KOPT-K1 (cell line): ENCODE results near the gene PPM1H.

Experiments used
- H3K27ac ChIP-seq: fragments of 200-600 bp; sonication (generic); 2 replicates; pipeline ENCODE4 v1.5.1; 2016; ENCODE audit warnings: antibody characterized with exemption, mild to moderate bottlenecking, low read depth, low read length; ENCODE audit not compliant: poor library complexity, severe bottlenecking
- H3K36me3 ChIP-seq: fragments of 200-600 bp; sonication (generic); 2 replicates; pipeline ENCODE4 v1.5.1; 2017; ENCODE audit warnings: antibody characterized with exemption, mild to moderate bottlenecking, low read length, moderate library complexity; ENCODE audit not compliant: insufficient read depth
- H3K9me3 ChIP-seq: fragments of 200-600 bp; sonication (generic); 2 replicates; pipeline ENCODE4 v1.5.1; 2017; ENCODE audit warnings: antibody characterized with exemption, low read length, mild to moderate bottlenecking; ENCODE audit not compliant: insufficient read depth, poor library complexity, severe bottlenecking

PPM1H gene

GRCh38 chr12:62697893-62698292 lies 237.1 kb downstream of the PPM1H start:
- Histone ChIP-seq H3K27ac (no peak overlapping the region), H3K36me3 (no peaks in the 10 kb centered on the region), H3K9me3 (no peaks in the 10 kb centered on the region)

- H3K9me3 ChIP-seq: no peaks in the 10 kb centered on the region
- no peaks in the 10 kb centered on the region for H3K36me3 ChIP-seq
- no peak overlapping the region for H3K27ac ChIP-seq
These were observed 239.3 kb downstream of the PPM1H start for GRCh38 chr12:62695696-62696095.

GRCh38 chr12:62694632-62695031 lies 240.3 kb downstream of the PPM1H start:
- no peaks in the 10 kb centered on the region for H3K9me3 ChIP-seq
- H3K27ac ChIP-seq: no peak overlapping the region

GRCh38 chr12:62694116-62694515 lies 240.8 kb downstream of the PPM1H start:
- Histone ChIP-seq H3K9me3 (no peaks in the 10 kb centered on the region), H3K27ac (no peak overlapping the region), H3K36me3 (no peaks in the 10 kb centered on the region)

More at GRCh38 chr12:62694632-62695031, 240.3 kb downstream of the PPM1H start:
- no peaks in the 10 kb centered on the region for H3K36me3 ChIP-seq

GRCh38 chr12:62693376-62694050 lies 241.4 kb downstream of the PPM1H start:
- H3K36me3 ChIP-seq: no peaks in the 10 kb centered on the region
- no peak overlapping the region for H3K27ac ChIP-seq
- no peaks in the 10 kb centered on the region for H3K9me3 ChIP-seq

GRCh38 chr12:62692884-62693283 lies 242.1 kb downstream of the PPM1H start:
- Histone ChIP-seq H3K36me3 (no peaks in the 10 kb centered on the region), H3K27ac (no peak overlapping the region), H3K9me3 (no peaks in the 10 kb centered on the region)

- no peak overlapping the region for H3K27ac ChIP-seq
- no peaks in the 10 kb centered on the region for H3K36me3 ChIP-seq
These were observed 243.6 kb downstream of the PPM1H start for GRCh38 chr12:62691309-62691708.

GRCh38 chr12:62689042-62689839 lies 245.7 kb downstream of the PPM1H start:
- Histone ChIP-seq H3K27ac (no peak overlapping the region), H3K9me3 (no peaks in the 10 kb centered on the region), H3K36me3 (no peaks in the 10 kb centered on the region)

More at GRCh38 chr12:62691309-62691708, 243.6 kb downstream of the PPM1H start:
- no peaks in the 10 kb centered on the region for H3K9me3 ChIP-seq

- no peaks in the 10 kb centered on the region for H3K9me3 ChIP-seq
- no peak overlapping the region for H3K27ac ChIP-seq
- no peaks in the 10 kb centered on the region for H3K36me3 ChIP-seq
These were observed 248.0 kb downstream of the PPM1H start for GRCh38 chr12:62686938-62687337.

- Histone ChIP-seq H3K9me3 (no peaks in the 10 kb centered on the region), H3K27ac (no peak overlapping the region)
These were observed 250.2 kb downstream of the PPM1H start for GRCh38 chr12:62684570-62685295.

GRCh38 chr12:62683776-62684569 lies 251.0 kb downstream of the PPM1H start:
- no peak overlapping the region for H3K27ac ChIP-seq
- H3K36me3 ChIP-seq: no peaks in the 10 kb centered on the region

More at GRCh38 chr12:62684570-62685295, 250.2 kb downstream of the PPM1H start:
- H3K36me3 ChIP-seq: no peaks in the 10 kb centered on the region

GRCh38 chr12:62681306-62681705 lies 253.6 kb downstream of the PPM1H start:
- H3K36me3 ChIP-seq: no peaks in the 10 kb centered on the region
- H3K27ac ChIP-seq: no peak overlapping the region
- H3K9me3 ChIP-seq: peaks cover 19% of the 10 kb centered on the region

More at GRCh38 chr12:62683776-62684569, 251.0 kb downstream of the PPM1H start:
- no peaks in the 10 kb centered on the region for H3K9me3 ChIP-seq

GRCh38 chr12:62679608-62680007 lies 255.3 kb downstream of the PPM1H start:
- no peak overlapping the region for H3K27ac ChIP-seq
- H3K36me3 ChIP-seq: no peaks in the 10 kb centered on the region
- peaks cover 30% of the 10 kb centered on the region for H3K9me3 ChIP-seq

- Histone ChIP-seq H3K36me3 (no peaks in the 10 kb centered on the region), H3K27ac (no peak overlapping the region), H3K9me3 (peaks cover 30% of the 10 kb centered on the region)
These were observed 257.6 kb downstream of the PPM1H start for GRCh38 chr12:62677355-62677754.
